ENCODE data around the gene KRT17. TPM values are rescaled to one million over a fixed set of nuclear protein-coding genes. Genes with fewer than 3 reads are reported as not detected.

Gene KRT17
- total and polyA plus RNA-seq, 2 of the 4 experiments (the other 2 are of a cell fraction) = 2.5 to 4.6 TPM

- TF ChIP-seq RCOR1 (IDR thresholded peaks at IDR 0.05; ENCODE audit: insufficient replicate concordance, low read length) (no peak), USF2 (IDR thresholded peaks at IDR 0.05; ENCODE audit: low read depth, low read length) (no peak)
Observed at GRCh38 chr17:41655611-41656111, 31.3 kb upstream of the KRT17 start (continued).

- Histone ChIP-seq H3K27me3 (ENCODE audit: control insufficient read depth, insufficient read depth, low read length) (peaks cover 3% of the 10 kb centered on the region; the same call in 1 of the 2 replicates), H2BK120ac (ENCODE audit: low read depth, low read length) (no peak overlapping the region), H4K5ac (ENCODE audit: low read depth, low read length) (no peak overlapping the region), H3K9me3 (ENCODE audit: control insufficient read depth, insufficient read depth, low read length) (no peaks in the 10 kb centered on the region), H3K4me3 (ENCODE audit: insufficient read depth, low read depth, low read length) (no peak overlapping the region), H3K4ac (ENCODE audit: low read depth, low read length) (no peak overlapping the region), H3K18ac (ENCODE audit: low read depth, low read length) (no peak overlapping the region), H3K36me3 (ENCODE audit: control insufficient read depth, insufficient read depth, low read length) (no peaks in the 10 kb centered on the region), H3K27ac (ENCODE audit: insufficient read depth, low read length) (no peak overlapping the region), H3K23ac (ENCODE audit: low read depth, low read length) (no peak overlapping the region), H3K79me1 (ENCODE audit: low read depth in 1 of 2, low read length in 2 of 2) (no peaks in the 10 kb centered on the region), H2BK20ac (ENCODE audit: low read depth, low read length) (no peak overlapping the region), H2BK5ac (ENCODE audit: low read depth, low read length, poor library complexity, severe bottlenecking) (no peak overlapping the region), H2BK15ac (ENCODE audit: low read depth, low read length) (no peak overlapping the region), H3K4me1 (ENCODE audit: control insufficient read depth, insufficient read depth, low read length) (no peaks in the 10 kb centered on the region), H3K14ac (replicated peaks; ENCODE audit: low read depth, low read length) (no peak overlapping the region), H3K9me1 (ENCODE audit: insufficient read depth, low read length) (peaks cover 5% of the 10 kb centered on the region), H2AFZ (replicated peaks; ENCODE audit: low read length, poor library complexity) (no peak overlapping the region), H3K4me2 (ENCODE audit: low read depth, low read length) (no peak overlapping the region), H4K8ac (ENCODE audit: low read depth in 2 of 2, low read length in 2 of 2) (no peak overlapping the region), H3K9ac (ENCODE audit: low read depth, low read length) (no peak overlapping the region), H2AK5ac (ENCODE audit: low read depth, low read length) (peak overlapping the region; percentile 15; the same call in 1 of the 2 replicates), H4K20me1 (ENCODE audit: insufficient read depth, low read length) (no peaks in the 10 kb centered on the region), H3K56ac (ENCODE audit: extremely low read depth, insufficient read depth, low read length) (no peak overlapping the region), H2AK9ac (replicated peaks; ENCODE audit: low read depth, low read length, poor library complexity) (peak overlapping the region; percentile 40), H4K91ac (ENCODE audit: insufficient read depth, low read depth, low read length) (no peak overlapping the region)
- BruUV-seq (replicated peaks) = no TSS peak
- WGBS, 2 experiments (ENCODE audit: extremely low coverage in 2 of 2, insufficient read length in 1 of 2) = 72% methylated on average over 7 of the region's 24 CpGs; no CpG with 5 or more reads in 1 of the 2 experiments
- no peak for ATAC-seq (ENCODE audit: low read depth)
- ChIA-PET POLR2A (ENCODE audit: unreplicated experiment) (no interaction called here), CTCF (interaction anchor here (2.6 kb wide), 1 partner anchor 8 kb away, joined by 17 read pairs; no protein-coding TSS in a partner anchor)
- TF ChIP-seq CEBPB (IDR thresholded peaks at IDR 0.05; ENCODE audit: low read depth, low read length) = no peak
- TF ChIP-seq USF2 (IDR thresholded peaks at IDR 0.05; ENCODE audit: low read depth, low read length) = no peak
- no peak for TF ChIP-seq POLR2A (IDR thresholded peaks at IDR 0.05; ENCODE audit: low read depth, low read length)
- TF ChIP-seq CHD1 (IDR thresholded peaks at IDR 0.05; ENCODE audit: low read depth, low read length) = no peak
- TF ChIP-seq SMC3 (IDR thresholded peaks at IDR 0.05; ENCODE audit: low read depth, low read length) = no peak
- no peak for TF ChIP-seq MAZ (IDR thresholded peaks at IDR 0.05; ENCODE audit: borderline replicate concordance, low read depth, low read length)
- dilution Hi-C loops (cut with HindIII; ENCODE audit: low sequenced_read_pairs, unreplicated experiment) (no loop called here), in situ Hi-C loops (cut with MboI; ENCODE audit: low sequenced_read_pairs) (loop anchor here (25.0 kb wide), 1 partner anchor 1293 kb away; the partner anchor contains the start of gene GJD3), intact Hi-C loops (cut with micrococcal nuclease) (no loop called here)
- no peak for DNase-seq
Observed at GRCh38 chr17:41654678-41655607, 30.6 kb upstream of the KRT17 start.

Data from IMR-90 (cell line).